Central memory CD4-positive, alpha-beta T cell (primary cell): ENCODE results near the gene IRF6.

Experiments
- DNase-seq: peaks from one replicate; pipeline ENCODE4 v3.0.0; 2022

The IRF6 gene

GRCh38 chr1:209756615-209757445, 49.1 kb downstream of the IRF6 start:
- DNase-seq = peak; percentile 51

GRCh38 chr1:209755926-209756614, 49.9 kb downstream of the IRF6 start, which contains the start of gene TRAF3IP3:
Gene TRAF3IP3, plus strand, starts transcription at chr1:209756053. Its CDS starts 3,987 bp downstream, at chr1:209760040.
- DNase-seq = peak; percentile 84

DNA sequence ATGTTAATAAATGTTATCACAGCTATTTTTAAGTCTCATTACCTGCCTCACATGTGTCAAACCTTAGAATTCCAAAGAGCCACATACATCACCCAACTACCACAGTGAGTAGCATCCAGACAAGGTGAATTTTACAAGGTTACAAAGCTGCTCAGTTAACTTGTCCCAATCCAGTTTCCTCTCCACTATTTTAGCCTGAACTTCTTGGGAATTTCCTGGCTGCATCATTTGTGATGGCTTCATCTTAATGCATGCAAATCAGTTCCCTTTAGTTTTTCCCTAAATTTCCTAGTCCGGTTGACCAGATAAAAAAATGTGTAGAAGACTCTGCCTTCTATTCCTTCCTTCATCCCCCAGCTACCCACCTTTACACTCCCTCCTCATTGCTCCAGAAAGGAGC, 50.7 kb downstream of the IRF6 start:
- DNase-seq = no peak

GRCh38 chr1:209752890-209753289, 53.1 kb downstream of the IRF6 start:
- no peak for DNase-seq

DNA sequence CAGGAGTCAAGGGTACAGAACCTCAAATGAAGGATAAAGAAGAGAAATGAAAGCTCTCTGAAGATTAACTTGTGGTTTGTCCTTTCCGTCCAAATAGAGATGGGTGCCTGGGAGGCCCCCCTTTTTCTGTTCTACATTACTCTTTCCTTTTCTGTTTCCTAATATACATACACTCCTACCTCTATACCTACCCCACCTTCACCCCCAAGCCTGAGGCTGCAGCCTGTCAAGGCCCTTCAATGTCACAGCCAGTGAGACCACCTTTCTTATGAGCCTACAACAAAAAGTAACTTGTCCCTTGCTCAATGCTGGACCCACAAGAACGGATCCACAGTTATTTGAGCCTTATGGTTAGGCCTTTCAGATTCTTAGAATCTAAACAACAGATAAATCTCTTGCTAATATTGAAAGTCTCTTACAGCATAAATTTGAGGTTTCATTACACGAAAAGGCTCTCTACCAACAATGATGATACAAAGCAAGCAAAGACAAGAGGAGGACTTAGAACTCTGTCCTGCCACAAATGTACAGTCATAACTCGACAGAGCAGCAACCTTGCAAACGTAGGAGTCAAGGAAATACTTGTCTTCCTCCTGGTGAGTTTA, 54.2 kb downstream of the IRF6 start:
- DNase-seq = no peak

DNA sequence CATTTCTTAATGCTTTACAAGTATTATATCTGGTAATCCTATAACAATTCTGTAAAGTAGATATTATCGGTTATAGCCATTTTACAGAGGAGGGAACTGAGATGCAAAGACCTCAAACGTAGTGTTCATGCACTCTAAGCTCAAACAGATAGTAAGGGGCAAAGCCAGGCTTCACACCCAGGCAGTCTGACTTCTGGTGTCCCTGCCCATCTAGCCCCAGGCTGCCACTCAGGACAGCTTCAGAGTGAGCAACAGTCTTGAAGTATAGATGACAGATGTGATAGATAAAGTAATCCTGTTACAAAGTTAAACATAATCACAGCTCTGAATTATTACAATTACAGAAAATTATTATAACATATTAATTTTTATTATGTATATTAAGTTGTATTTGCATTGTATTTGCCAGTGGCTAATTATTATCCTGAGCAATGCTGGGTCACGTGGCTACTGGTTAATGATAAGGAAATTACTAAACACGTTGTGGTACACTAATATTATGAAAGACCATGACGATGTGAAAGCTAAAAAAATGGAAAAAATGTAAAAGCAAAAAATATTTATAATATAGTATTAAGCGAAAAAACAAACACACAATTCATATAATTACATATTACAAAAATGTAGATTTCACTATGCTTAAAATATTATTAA, 56.1 kb downstream of the IRF6 start:
- DNase-seq = no peak

- no peak for DNase-seq
These were observed 56.7 kb downstream of the IRF6 start for GRCh38 chr1:209749205-209749604.

DNA sequence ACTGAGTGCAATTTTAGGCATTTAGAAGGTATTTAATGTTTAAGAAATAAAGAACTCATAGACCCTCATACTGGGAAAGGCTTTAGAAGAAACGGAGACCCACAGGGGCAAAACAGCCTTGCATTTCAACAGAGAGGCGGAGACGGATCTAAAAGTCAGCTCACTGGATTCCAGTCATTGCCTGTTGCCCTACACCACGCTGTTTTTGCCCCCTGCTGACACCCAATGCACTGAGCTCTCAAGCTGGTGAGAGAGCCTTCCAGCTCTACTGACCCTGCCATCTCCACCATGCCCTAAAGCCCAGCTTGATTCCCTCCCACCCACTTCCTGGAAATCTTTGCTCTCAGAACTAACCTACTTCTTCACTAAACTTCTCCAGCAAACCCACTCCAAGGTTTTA, 57.3 kb downstream of the IRF6 start:
- DNase-seq = no peak

- peak; percentile 76 for DNase-seq
These were observed 58.2 kb downstream of the IRF6 start for GRCh38 chr1:209747580-209748262.

DNA sequence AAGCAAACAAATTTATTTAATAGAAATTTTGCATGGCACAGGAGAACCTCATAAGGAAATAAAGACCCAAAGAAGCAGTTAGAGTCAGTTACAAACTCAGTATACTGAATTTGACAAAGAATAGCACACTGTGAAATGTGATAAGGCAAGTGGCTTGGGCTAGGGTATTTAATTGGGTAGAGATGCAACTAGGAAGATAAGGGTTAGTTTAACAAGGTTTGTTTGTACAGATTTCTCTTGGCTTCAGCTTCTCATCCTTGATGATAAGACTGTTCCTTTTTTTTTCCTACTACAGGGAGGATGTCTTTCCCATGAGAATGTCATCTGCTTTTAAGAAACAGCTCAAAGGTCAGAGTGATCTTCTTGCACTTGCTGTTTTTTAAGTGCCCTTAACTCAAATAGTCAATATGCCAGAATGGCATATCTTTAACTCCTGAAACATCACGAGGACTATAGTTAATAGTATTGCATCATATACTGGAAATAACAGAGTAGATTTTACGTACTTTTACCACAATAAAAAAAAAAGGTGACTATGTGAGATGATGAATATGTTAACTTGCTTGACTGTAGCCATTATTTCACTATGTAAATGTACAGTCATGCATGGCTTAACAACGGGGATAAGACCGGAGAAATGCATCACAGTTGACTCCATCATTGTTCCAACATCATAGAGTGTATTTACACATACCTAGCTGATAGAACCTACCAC, 59.3 kb downstream of the IRF6 start:
- DNase-seq = no peak

GRCh38 chr1:209743145-209743482, 62.8 kb downstream of the IRF6 start:
- DNase-seq = no peak

DNA sequence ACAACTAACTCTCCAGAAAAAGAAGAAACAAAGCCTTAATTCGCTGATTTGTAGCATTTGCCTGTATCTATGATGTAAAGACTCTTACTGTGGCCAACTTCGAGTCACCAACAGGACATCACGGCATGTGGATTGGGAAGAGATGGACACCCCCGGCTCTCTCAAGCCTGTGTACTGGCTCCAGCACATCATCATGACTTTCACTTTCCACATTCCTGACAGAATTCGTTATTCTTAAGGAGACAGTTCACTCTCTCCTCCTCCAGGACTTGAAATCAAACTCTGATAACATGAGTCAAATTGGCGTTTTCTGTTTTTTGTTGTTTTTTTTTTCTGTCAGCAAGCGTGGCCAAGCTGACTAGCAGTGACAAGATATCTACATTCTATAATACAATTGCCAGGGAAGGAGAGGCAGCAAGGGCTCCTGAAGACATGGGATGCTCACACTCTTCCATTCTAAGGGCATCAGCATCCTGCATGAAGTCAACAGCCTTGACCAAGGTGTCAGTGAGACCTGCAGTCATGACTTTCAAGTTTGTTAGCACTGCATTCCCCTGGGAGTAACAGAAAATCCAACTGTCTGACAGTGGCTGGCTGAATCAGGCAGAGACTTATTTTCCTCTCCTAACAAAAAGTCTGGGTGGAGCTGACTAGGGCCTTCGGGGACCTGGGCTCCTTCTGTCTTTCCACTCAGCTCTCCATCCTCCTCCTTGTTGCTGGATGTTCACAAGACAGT, 63.4 kb downstream of the IRF6 start:
- no peak for DNase-seq

DNA sequence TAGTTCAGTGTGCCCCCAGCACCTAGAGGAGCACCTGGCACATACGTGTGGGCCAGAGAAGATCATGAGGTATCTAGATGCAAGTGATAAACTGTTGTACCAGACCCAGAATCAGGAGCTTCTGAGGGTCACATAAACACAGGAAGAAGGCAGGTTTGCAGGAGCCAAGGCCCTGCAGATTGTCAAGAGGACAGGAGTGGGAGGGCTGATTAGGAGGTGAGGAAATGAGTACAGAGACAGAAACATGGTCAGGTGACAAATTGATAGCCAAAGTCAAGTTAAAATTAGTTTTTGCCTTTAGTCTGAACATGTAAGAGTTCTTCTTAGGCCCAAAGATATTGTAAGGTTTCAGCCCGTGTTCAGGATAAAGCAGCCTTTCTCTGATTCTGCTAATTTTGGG, 64.1 kb downstream of the IRF6 start:
- DNase-seq = no peak

DNA sequence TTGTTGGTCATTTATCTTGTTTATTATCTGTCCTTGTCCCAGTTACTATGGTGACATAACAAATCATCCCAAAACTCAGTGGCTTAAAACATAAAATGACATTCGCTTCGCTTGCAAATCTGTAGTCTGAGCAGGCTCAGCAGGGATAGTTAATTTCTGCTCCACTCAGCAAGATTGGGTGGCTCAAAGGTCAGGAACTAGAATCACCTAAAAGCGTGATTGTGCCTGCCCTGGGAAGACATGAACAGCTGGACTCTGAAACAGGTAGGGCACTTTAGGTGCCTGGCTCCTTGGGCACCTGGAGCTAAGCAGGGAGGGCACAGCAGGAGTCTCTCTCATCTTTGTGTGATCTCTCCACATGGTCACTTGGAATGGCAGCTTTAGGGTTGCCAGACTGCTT, 64.7 kb downstream of the IRF6 start:
- DNase-seq = no peak

- DNase-seq = no peak
These were observed 67.7 kb downstream of the IRF6 start for GRCh38 chr1:209738270-209738669.

DNA sequence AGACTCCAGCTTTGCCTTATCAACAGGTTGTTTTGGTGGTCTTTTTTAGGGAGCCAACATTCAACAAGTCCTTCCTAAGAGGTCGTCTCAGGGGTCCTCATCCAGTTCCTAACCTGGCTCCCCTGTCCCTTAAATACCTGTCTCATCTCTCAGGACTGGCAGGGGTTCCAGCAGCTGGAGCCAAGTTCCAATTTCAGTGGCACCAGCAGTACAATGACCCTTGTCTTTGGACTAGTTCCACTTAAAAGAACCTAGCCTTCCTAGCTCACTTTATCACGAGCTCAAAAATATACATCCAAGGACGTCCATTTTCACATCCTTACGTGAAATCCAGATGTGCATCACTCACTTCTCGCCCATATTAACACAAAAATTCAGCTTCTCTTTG, 68.8 kb downstream of the IRF6 start:
- DNase-seq = no peak

DNA sequence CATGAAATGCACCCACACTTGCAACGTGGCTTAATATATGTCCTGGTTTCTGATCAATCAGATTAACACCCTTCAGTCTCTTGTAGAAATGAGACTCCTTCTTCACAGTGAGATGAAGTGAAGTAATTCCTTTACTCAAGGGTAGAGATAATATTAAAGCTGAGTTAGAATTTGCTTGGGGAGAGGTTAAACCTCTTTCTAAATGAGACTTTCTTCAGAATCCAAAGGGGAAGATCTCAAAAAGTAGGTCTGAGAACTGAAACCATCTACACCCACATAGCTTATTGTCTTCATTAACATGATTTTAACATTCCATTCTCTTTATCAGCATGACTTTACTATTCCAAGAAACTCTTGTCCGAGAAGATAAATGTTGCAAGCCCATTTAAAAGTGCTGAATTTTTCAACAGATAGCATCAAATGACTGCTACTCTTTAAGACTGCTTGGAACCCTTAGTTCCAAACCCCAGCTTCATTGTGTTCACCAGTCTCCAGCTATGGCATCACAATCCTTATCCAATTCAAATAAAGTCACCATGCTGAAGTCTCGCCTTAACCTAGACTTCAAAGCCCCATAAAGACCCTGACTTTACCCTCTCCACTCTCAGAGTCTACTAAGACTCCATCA, 69.3 kb downstream of the IRF6 start:
- no peak for DNase-seq
